Stimulated activated CD8-positive, alpha-beta memory T cell treated with anti-CD3 and anti-CD28 coated beads, Interleukin-2, amount 100 ng/mL, for 48 hours (primary cell): ENCODE measurements around the gene TSHZ2.

Experiments
- DNase-seq, 2 donors: peaks; one replicate each; pipeline ENCODE4 v3.0.0-alpha.2; 2020; ENCODE audit warnings: low read depth in 2 of 2

The TSHZ2 gene

GRCh38 chr20:53061192-53062108 is 89.3 kb downstream of the TSHZ2 start:
- DNase-seq, result no peak

GRCh38 chr20:53064935-53065334 is 92.8 kb downstream of the TSHZ2 start:
- DNase-seq, result no peak

GRCh38 chr20:53068241-53068640 is 96.1 kb downstream of the TSHZ2 start:
- DNase-seq, result no peak

GRCh38 chr20:53069132-53069531 is 97.0 kb downstream of the TSHZ2 start:
- DNase-seq, result no peak

GRCh38 chr20:53070224-53070623 is 98.1 kb downstream of the TSHZ2 start:
- no peak for DNase-seq

- no peak for DNase-seq
Observed at GRCh38 chr20:53070706-53071392, 98.7 kb downstream of the TSHZ2 start.

- no peak for DNase-seq
Observed at GRCh38 chr20:53071833-53072232, 99.7 kb downstream of the TSHZ2 start.

- no peak for DNase-seq
Observed at GRCh38 chr20:53072923-53073579, 100.9 kb downstream of the TSHZ2 start.

GRCh38 chr20:53073636-53074415 is 101.7 kb downstream of the TSHZ2 start:
- DNase-seq, result no peak

GRCh38 chr20:53074811-53075314 is 102.7 kb downstream of the TSHZ2 start:
- DNase-seq, result no peak

GRCh38 chr20:53076668-53077067 is 104.5 kb downstream of the TSHZ2 start:
- no peak for DNase-seq

GRCh38 chr20:53077373-53078205 is 105.4 kb downstream of the TSHZ2 start:
- no peak for DNase-seq

GRCh38 chr20:53078761-53079160 is 106.6 kb downstream of the TSHZ2 start:
- DNase-seq, result no peak

- no peak for DNase-seq
Observed at GRCh38 chr20:53079261-53079691, 107.1 kb downstream of the TSHZ2 start.

- DNase-seq, result no peak
Observed at GRCh38 chr20:53079828-53080686, 107.9 kb downstream of the TSHZ2 start.

GRCh38 chr20:53080687-53080962 is 108.5 kb downstream of the TSHZ2 start:
- no peak for DNase-seq

GRCh38 chr20:53080969-53081871 is 109.1 kb downstream of the TSHZ2 start:
- no peak for DNase-seq

GRCh38 chr20:53081916-53082863 is 110.0 kb downstream of the TSHZ2 start:
- DNase-seq, result no peak
